Skin of body (tissue), 2 donors: ENCODE measurements around the gene PCBP1. TPM values are rescaled to one million over a fixed set of nuclear protein-coding genes. Genes with fewer than 3 reads are reported as not detected.
"Not testable (repeated sequence)": the region's sequence is repeated elsewhere in the genome, so short reads cannot be mapped to it uniquely, and the experiment has no call there.

Source experiments
- DNase-seq: peaks from one replicate; lab custom pipeline; 2025; lab: John Stamatoyannopoulos, UW
- total RNA-seq: library from RNA; depleted of rRNA; stranded (reverse); fragments of >200 nt; gene quantifications from one replicate; pipeline ENCODE4 v1.2.3, GENCODE V29; 2014

PCBP1 gene
- total RNA-seq, 1 donor from 2014 or later = 80.8 TPM

- DNase-seq = no peak
Observed at GRCh38 chr2:70080610-70081200, 6.6 kb upstream of the PCBP1 start.

- DNase-seq = no peak
Observed at GRCh38 chr2:70081221-70081620, 6.1 kb upstream of the PCBP1 start.

GRCh38 chr2:70083344-70084156 lies 3.7 kb upstream of the PCBP1 start:
- DNase-seq = no peak

GRCh38 chr2:70084973-70085710 lies 2.1 kb upstream of the PCBP1 start:
- DNase-seq = no peak

GRCh38 chr2:70085711-70086277 lies 1.5 kb upstream of the PCBP1 start:
- peak; percentile 62 for DNase-seq

- DNase-seq = peak; percentile 86
Observed at GRCh38 chr2:70086278-70086837, 919 bp upstream of the PCBP1 start.

GRCh38 chr2:70087702-70088597 lies 673 bp downstream of the PCBP1 start:
- no peak for DNase-seq

GRCh38 chr2:70088598-70089219 lies 1.4 kb downstream of the PCBP1 start:
- DNase-seq = no peak

- no peak for DNase-seq
Observed at GRCh38 chr2:70089220-70089982, 2.1 kb downstream of the PCBP1 start.

- no peak for DNase-seq
Observed at GRCh38 chr2:70089983-70090525, 2.8 kb downstream of the PCBP1 start.

GRCh38 chr2:70090706-70091334 lies 3.5 kb downstream of the PCBP1 start:
- DNase-seq = no peak

GRCh38 chr2:70091364-70091763 lies 4.1 kb downstream of the PCBP1 start:
- no peak for DNase-seq

- DNase-seq = no peak
Observed at GRCh38 chr2:70091816-70092215, 4.5 kb downstream of the PCBP1 start.

GRCh38 chr2:70092576-70093243 lies 5.4 kb downstream of the PCBP1 start:
- not testable (repeated sequence) for DNase-seq

GRCh38 chr2:70094171-70094977 lies 7.1 kb downstream of the PCBP1 start:
- no peak for DNase-seq

GRCh38 chr2:70094978-70095719 lies 7.9 kb downstream of the PCBP1 start:
- DNase-seq = peak; percentile 65
